HFF-Myc (cell line): ENCODE measurements around the gene COQ7.

ENCODE experiments used
- DNase-seq: peaks from one replicate; pipeline ENCODE4 v3.0.0-alpha.2; 2011; ENCODE audit warnings: low read depth; ENCODE audit errors: extremely low read depth
- H3K4me3 ChIP-seq: replicated peaks from 2 replicates; pipeline ENCODE4 v1.5.1; 2011; ENCODE audit warnings: low read depth, mild to moderate bottlenecking, control low read depth, low read length
- TF ChIP-seq, protein P1 (sequence below): IDR thresholded peaks from 2 replicates; pipeline ENCODE4 v1.5.1; 2012; ENCODE audit warnings: mild to moderate bottlenecking, low read depth, low read length, control low read depth; ENCODE audit errors: missing control alignments

The COQ7 gene

DNA sequence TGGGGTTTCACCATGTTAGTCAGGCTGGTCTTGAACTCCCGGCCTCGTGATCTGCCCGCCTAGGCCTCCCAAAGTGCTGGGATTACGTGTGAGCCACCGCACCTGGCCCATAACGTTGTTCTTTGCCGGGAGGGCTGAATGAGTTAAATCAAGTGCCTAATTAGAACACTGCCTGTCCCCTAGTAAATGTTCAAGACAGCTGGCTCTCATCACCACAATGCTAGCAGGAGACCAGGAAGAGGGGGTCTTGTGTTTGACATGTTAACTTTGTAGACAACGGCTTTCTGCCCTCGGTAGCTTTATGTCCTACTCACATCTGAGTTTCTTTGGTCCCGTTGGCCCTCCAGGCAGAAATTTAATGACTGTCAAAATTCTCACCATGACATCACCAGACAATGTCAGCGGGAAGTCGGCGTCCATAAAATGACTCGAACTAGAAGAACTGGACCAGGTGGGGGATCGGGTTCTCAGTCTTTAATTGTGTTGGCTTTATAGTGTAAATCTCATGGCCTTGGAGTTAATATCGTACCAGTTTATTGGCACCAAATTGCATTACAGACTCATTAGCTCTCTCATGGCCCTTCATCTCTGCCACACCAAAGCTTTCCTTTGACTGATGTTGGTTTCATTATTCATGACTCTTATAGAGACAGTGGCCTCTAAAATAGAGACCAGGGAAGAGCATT is 34.9 kb downstream of the COQ7 start:
- DNase-seq, result no peak
- no peak overlapping the region for H3K4me3 ChIP-seq
- TF ChIP-seq, protein P1, sequence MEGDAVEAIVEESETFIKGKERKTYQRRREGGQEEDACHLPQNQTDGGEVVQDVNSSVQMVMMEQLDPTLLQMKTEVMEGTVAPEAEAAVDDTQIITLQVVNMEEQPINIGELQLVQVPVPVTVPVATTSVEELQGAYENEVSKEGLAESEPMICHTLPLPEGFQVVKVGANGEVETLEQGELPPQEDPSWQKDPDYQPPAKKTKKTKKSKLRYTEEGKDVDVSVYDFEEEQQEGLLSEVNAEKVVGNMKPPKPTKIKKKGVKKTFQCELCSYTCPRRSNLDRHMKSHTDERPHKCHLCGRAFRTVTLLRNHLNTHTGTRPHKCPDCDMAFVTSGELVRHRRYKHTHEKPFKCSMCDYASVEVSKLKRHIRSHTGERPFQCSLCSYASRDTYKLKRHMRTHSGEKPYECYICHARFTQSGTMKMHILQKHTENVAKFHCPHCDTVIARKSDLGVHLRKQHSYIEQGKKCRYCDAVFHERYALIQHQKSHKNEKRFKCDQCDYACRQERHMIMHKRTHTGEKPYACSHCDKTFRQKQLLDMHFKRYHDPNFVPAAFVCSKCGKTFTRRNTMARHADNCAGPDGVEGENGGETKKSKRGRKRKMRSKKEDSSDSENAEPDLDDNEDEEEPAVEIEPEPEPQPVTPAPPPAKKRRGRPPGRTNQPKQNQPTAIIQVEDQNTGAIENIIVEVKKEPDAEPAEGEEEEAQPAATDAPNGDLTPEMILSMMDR, result no peak

DNA sequence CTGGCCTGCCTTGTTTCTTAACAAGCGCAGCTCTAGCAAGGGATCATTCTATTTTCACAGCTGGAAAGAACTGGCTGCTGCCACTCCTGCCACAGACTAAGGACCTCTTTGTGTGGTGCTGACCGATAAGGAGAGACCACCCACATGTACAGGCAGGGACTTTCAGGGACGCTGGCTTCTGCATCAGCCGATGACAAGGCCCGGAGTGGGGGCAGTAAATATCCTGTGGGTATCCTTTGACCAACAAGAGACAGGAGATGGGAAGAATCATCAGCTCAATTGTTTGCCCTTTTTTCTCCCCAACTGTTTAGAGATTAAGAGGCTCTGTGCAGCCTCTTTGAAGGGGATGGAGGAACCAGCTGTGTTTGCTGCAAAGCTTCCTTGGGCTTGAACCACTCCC is 37.2 kb downstream of the COQ7 start:
- no peak for DNase-seq
- TF ChIP-seq, protein P1, result no peak
- no peak overlapping the region for H3K4me3 ChIP-seq

DNA sequence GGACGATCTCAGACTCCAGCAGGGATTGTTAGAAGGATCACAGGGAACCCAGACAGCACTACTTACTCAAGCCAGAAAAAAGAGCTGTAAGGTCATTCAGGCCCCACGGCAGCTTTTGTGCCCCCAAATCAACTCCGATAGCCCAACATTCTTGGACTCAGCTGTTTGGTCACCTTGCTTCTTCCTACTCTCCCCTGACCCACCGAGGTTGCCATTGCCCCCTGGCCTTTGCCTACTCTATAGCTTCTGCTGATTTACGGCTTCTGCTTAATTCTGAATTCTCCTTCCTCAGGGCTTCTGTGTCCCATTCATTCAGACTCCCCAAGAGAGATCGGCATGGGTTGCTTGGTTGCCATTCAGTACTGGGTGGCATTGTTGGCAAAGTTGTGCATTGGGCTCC is 37.7 kb downstream of the COQ7 start:
- DNase-seq, result no peak
- H3K4me3 ChIP-seq, result no peak overlapping the region
- TF ChIP-seq, protein P1, result no peak

DNA sequence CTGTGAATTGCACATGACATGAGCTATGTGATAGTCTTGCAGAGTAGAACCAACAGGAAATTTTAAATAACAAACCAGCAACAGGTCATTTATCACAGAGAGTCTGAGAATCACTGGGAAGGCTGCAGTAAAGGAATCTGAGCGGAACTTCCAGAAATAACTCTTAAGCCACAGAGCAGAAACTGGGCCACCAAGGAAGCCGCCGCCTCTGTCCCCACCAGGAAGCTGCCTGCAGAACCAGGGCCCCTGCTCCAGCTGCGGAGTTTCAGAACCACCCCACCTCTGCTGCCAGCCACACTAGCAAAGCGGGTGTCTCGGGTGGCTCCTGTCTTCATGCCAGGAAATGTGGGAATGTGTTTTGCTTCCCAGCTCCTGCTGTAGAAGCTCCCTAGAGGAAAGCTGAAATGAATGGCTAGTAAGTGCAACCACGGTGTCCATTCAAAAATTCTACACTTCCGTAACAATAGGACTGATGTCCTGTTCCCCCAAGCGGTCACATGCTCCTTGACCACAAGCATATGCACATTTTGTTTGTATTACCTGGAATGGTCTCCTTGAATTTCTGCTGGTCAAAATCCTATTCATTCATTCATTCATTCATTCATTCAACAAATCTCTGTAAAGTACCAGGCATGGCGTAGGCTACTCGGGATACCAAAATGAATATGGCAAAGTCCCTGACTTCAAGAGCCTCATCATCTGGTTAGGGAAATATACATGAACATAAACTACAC is 38.6 kb downstream of the COQ7 start:
- DNase-seq, result no peak
- TF ChIP-seq, protein P1, result no peak
- H3K4me3 ChIP-seq, result no peak overlapping the region

DNA sequence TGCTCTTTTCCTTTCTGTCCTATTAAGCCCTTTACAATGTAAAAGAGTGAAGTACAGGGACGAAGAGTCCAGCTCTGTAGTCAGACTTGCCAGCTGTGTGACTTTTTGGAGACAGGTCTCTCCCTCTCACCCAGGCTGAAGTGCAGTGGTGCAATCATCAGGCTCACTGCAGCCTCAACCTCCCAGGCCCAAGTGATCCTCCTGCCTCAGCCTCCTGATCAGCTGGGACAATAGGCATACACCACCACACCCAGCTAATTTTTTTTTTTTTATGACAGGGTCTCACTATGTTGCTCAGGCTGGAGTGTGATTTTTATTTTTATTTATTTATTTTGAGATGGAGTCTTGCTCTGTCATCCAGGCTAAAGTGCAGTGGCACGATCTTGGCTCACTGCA is 39.2 kb downstream of the COQ7 start:
- no peak overlapping the region for H3K4me3 ChIP-seq
- DNase-seq, result no peak
- TF ChIP-seq, protein P1, result no peak

DNA sequence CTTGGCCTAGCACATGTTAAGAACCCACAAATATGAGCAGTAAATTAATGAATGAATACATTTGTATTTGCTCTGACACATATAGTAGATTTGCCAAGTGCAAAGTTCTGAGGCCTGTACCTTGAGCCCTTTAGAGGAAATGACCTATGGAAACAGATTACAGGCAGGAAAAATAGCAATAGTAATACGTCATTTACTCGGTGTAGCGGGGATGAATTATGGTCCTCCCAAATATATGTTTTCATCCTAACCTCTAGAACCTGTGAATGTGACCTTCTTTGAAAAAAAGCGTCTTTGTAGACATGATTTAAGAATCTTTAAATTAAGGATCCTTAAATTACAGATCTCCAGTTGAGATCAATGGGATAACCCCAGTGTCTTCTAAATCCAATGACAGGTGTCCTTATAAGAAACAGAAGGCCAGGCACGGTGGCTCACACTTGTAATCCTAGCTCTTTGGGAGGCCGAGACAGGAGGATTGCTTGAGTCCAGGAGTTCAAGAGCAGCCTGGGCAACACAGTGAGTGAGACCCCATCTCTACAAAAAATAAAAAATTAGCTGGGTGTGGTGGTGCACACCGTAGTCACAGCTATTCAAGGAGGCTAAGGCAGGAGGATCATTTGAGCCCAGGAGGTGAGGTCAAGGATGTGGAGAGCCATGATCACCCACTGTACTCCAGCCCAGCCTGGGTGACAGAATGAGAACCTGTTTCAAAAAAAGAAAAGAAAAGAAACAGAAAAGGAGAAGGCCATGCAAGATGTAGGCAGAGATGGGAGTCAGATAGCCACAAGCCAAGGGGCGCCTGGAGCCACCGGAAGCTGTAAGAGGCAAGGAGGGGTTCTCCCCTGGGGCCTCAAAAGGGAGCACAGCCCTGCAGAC is 41.2 kb downstream of the COQ7 start:
- DNase-seq, result no peak
- TF ChIP-seq, protein P1, result no peak
- H3K4me3 ChIP-seq, result no peak overlapping the region
